Neural progenitor cell (in vitro differentiated cells): ENCODE measurements around the gene MATK. TPM values are rescaled to one million over a fixed set of nuclear protein-coding genes. Genes with fewer than 3 reads are reported as not detected.

Source experiments
- DNase-seq: peaks from one replicate; pipeline ENCODE4 v3.0.0-alpha.2; 2016; ENCODE audit warnings: low spot score
- H2AFZ ChIP-seq: fragments of 200-600 bp; sonication (generic); replicated peaks from 2 replicates; pipeline ENCODE4 v1.6.1; 2016; ENCODE audit warnings: antibody characterized with exemption
- H3F3A ChIP-seq: fragments of 200-600 bp; sonication (generic); 2 replicates; pipeline ENCODE4 v1.6.1; 2016; ENCODE audit warnings: antibody characterized with exemption, low read depth
- H3K27ac ChIP-seq: fragments of 200-600 bp; sonication (generic); 2 replicates; pipeline ENCODE4 v1.5.1; 2016; ENCODE audit warnings: mild to moderate bottlenecking
- H3K27me3 ChIP-seq: fragments of 200-600 bp; sonication (generic); 2 replicates; pipeline ENCODE4 v1.6.1; 2016; ENCODE audit warnings: mild to moderate bottlenecking, moderate library complexity
- H3K36me3 ChIP-seq: fragments of 200-600 bp; sonication (generic); 2 replicates; pipeline ENCODE4 v1.5.1; 2016
- H3K4me1 ChIP-seq: fragments of 200-600 bp; sonication (generic); 2 replicates; pipeline ENCODE4 v1.6.1; 2016; ENCODE audit warnings: mixed run types
- H3K4me2 ChIP-seq: fragments of 200-600 bp; sonication (generic); 2 replicates; pipeline ENCODE4 v1.6.1; 2016
- H3K4me3 ChIP-seq: fragments of 200-600 bp; sonication (generic); 2 replicates; pipeline ENCODE4 v1.5.1; 2016
- H3K79me2 ChIP-seq: fragments of 200-600 bp; sonication (generic); 2 replicates; pipeline ENCODE4 v1.6.1; 2016; ENCODE audit warnings: low read depth
- H3K9ac ChIP-seq: fragments of 200-600 bp; sonication (generic); 2 replicates; pipeline ENCODE4 v1.6.1; 2016
- H3K9me3 ChIP-seq: fragments of 200-600 bp; sonication (generic); 2 replicates; pipeline ENCODE4 v1.5.1; 2016; ENCODE audit warnings: low read depth
- H4K20me1 ChIP-seq: fragments of 200-600 bp; sonication (generic); 2 replicates; pipeline ENCODE4 v1.6.1; 2016; ENCODE audit warnings: low read depth
- H3K27ac Mint-ChIP-seq: 3 replicates; pipeline ENCODE4 v1.8.0; 2021; ENCODE audit warnings: mixed read lengths
- H3K27me3 Mint-ChIP-seq: 2 replicates; pipeline ENCODE4 v1.8.0; 2022; ENCODE audit warnings: low read depth, mild to moderate bottlenecking, inconsistent platforms, moderate library complexity, mixed read lengths; ENCODE audit not compliant: insufficient read depth
- H3K36me3 Mint-ChIP-seq: 3 replicates; pipeline ENCODE4 v1.8.0; 2021; ENCODE audit warnings: mixed read lengths
- H3K4me1 Mint-ChIP-seq: 3 replicates; pipeline ENCODE4 v1.8.0; 2021; ENCODE audit warnings: mixed read lengths
- H3K4me3 Mint-ChIP-seq: 3 replicates; pipeline ENCODE4 v1.8.0; 2021; ENCODE audit warnings: mild to moderate bottlenecking, moderate library complexity, mixed read lengths
- H3K9me3 Mint-ChIP-seq: 3 replicates; pipeline ENCODE4 v1.8.0; 2020; ENCODE audit warnings: mixed read lengths
- CTCF ChIP-seq: fragments of 200-600 bp; sonication (generic); IDR thresholded peaks from 2 replicates; pipeline ENCODE4 v1.5.1; 2017; ENCODE audit warnings: antibody characterized with exemption, mild to moderate bottlenecking
- EZH2 ChIP-seq: fragments of 200-600 bp; sonication (generic); IDR thresholded peaks from 2 replicates; pipeline ENCODE4 v1.6.1; 2017; ENCODE audit warnings: antibody characterized with exemption, mild to moderate bottlenecking, moderate library complexity
- EZH2phosphoT487 ChIP-seq: fragments of 200-600 bp; sonication (generic); IDR thresholded peaks from 2 replicates; pipeline ENCODE4 v1.6.1; 2017; ENCODE audit warnings: antibody characterized with exemption
- total RNA-seq: library from RNA; depleted of rRNA; stranded (reverse); fragments of >200 nt; gene quantifications from 2 replicates; pipeline ENCODE4 v1.2.3, GENCODE V29; 2015; ENCODE audit warnings: low replicate concordance

MATK gene
- total RNA-seq, 1 donor from 2014 or later = 2.4 TPM

DNA sequence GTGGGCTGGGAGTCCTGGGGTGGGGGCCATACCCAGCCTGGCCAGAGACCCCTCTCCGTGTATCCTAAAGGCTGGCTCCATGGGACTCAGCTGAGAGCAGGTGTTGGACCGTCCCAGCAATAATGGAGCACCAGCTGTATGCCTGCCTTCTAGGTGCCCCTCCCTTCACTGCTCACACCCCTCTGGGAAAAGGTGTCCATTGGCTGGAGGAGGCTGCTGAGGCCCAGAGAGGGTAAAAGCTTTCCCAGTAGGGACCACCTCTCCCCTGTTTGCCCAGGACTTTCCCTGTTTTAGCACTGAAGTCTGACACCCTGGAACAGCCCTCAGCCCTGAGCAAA lies 10.8 kb downstream of the MATK start:
- no peak overlapping the region for H3K27ac Mint-ChIP-seq
- TF ChIP-seq CTCF = no peak
- no peak for TF ChIP-seq EZH2phosphoT487
- TF ChIP-seq EZH2 = no peak

GRCh38 chr19:3774621-3775373 lies 11.4 kb downstream of the MATK start:
- Histone ChIP-seq H3K27ac (no peak overlapping the region), H3K9ac (no peak overlapping the region), H3K9me3 (no peaks in the 10 kb centered on the region), H3K79me2 (no peaks in the 10 kb centered on the region), H3K4me3 (no peak overlapping the region), H2AFZ (no peak overlapping the region), H3K27me3 (no peaks in the 10 kb centered on the region), H3K4me2 (no peak overlapping the region), H3K36me3 (no peaks in the 10 kb centered on the region), H3K4me1 (peaks cover 14% of the 10 kb centered on the region), H3F3A (peaks cover 4% of the 10 kb centered on the region), H4K20me1 (no peaks in the 10 kb centered on the region)
- H3K9me3 Mint-ChIP-seq = no peaks in the 10 kb centered on the region
- H3K27ac Mint-ChIP-seq = peak overlapping the region; percentile 1
- TF ChIP-seq EZH2 (no peak), EZH2phosphoT487 (no peak), CTCF (no peak)
- no peaks in the 10 kb centered on the region for H3K36me3 Mint-ChIP-seq
- peaks cover 7% of the 10 kb centered on the region for H3K4me1 Mint-ChIP-seq
- no peak overlapping the region for H3K4me3 Mint-ChIP-seq
- peaks cover 4% of the 10 kb centered on the region for H3K27me3 Mint-ChIP-seq
- DNase-seq = peak; percentile 57

More for the DNA sequence above, 10.8 kb downstream of the MATK start:
- H3K36me3 Mint-ChIP-seq = no peaks in the 10 kb centered on the region
- no peak overlapping the region for H3K9ac ChIP-seq
- no peaks in the 10 kb centered on the region for H4K20me1 ChIP-seq
- peaks cover 7% of the 10 kb centered on the region for H3K4me1 Mint-ChIP-seq
- H3K4me1 ChIP-seq = peaks cover 14% of the 10 kb centered on the region
- no peaks in the 10 kb centered on the region for H3K79me2 ChIP-seq
- H3K9me3 ChIP-seq = no peaks in the 10 kb centered on the region
- no peaks in the 10 kb centered on the region for H3K9me3 Mint-ChIP-seq
- peaks cover 4% of the 10 kb centered on the region for H3F3A ChIP-seq
- no peak overlapping the region for H3K4me2 ChIP-seq
- H3K4me3 Mint-ChIP-seq = no peak overlapping the region
- H3K27ac ChIP-seq = no peak overlapping the region
- no peak for DNase-seq
- no peaks in the 10 kb centered on the region for H3K36me3 ChIP-seq
- no peaks in the 10 kb centered on the region for H3K27me3 ChIP-seq
- H3K27me3 Mint-ChIP-seq = peaks cover 4% of the 10 kb centered on the region
- H2AFZ ChIP-seq = no peak overlapping the region
- no peak overlapping the region for H3K4me3 ChIP-seq

DNA sequence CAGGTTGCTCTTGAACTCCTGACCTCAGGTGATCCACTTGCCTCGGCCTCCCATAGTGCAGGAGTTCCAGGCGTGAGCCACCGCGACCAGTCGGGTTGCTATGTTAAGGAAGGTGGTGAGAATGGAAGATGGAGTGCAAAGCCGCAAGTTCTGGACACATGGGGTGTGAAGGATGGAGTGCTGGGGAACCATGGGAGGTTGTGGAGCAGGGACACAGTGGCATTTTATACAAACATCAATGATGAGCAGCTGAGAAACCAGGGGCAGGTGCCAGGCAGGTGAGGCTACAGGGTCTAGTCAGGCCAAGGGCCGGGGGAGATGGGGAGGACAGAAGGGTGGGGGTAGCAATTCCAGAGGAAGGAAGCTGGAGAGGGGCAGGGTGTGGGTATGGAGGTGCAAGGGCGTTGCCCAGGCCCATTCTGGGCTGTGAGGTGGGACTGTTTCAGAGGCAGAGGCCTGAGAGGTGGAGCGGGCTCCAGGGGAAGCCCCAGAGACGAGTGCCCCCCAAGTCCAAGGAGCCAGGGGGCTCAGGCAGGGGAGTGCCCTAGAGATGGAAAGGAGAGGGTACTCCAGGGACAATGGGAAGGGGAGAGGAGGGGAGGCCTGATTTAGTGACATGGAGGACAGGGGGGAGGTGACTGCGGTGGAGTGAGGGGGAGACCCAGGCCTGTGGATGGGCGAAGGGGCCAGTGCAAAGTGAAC lies 12.2 kb downstream of the MATK start:
- TF ChIP-seq CTCF (no peak), EZH2 (no peak), EZH2phosphoT487 (no peak)
- peak overlapping the region; percentile 36 for H3K27ac Mint-ChIP-seq
- H3K27ac ChIP-seq = no peak overlapping the region

More for the DNA sequence above, 12.2 kb downstream of the MATK start:
- H3K79me2 ChIP-seq = no peaks in the 10 kb centered on the region
- Mint-ChIP-seq H3K27me3 (peaks cover 5% of the 10 kb centered on the region), H3K36me3 (peaks cover under 1% of the 10 kb centered on the region), H3K4me1 (peaks cover 8% of the 10 kb centered on the region), H3K4me3 (peak overlapping the region; percentile 11), H3K9me3 (no peaks in the 10 kb centered on the region)
- no peaks in the 10 kb centered on the region for H3K27me3 ChIP-seq
- no peak overlapping the region for H3K9ac ChIP-seq
- no peak for DNase-seq
- peaks cover 4% of the 10 kb centered on the region for H3F3A ChIP-seq
- no peaks in the 10 kb centered on the region for H4K20me1 ChIP-seq
- H3K9me3 ChIP-seq = no peaks in the 10 kb centered on the region
- H2AFZ ChIP-seq = no peak overlapping the region
- no peak overlapping the region for H3K4me3 ChIP-seq
- no peak overlapping the region for H3K4me2 ChIP-seq
- no peaks in the 10 kb centered on the region for H3K36me3 ChIP-seq
- H3K4me1 ChIP-seq = peaks cover 14% of the 10 kb centered on the region
